ENCODE measurements around the gene ABHD17B.
A peak's percentile ranks its signal among the peaks of the same experiment; 100 is the strongest.

ABHD17B gene

GRCh38 chr9:71916834-71917534 is 6.0 kb upstream of the ABHD17B start:
- no peak overlapping the region for H3K4me3 ChIP-seq (ENCODE audit: low read depth, low read length)
- TF ChIP-seq, protein P1, sequence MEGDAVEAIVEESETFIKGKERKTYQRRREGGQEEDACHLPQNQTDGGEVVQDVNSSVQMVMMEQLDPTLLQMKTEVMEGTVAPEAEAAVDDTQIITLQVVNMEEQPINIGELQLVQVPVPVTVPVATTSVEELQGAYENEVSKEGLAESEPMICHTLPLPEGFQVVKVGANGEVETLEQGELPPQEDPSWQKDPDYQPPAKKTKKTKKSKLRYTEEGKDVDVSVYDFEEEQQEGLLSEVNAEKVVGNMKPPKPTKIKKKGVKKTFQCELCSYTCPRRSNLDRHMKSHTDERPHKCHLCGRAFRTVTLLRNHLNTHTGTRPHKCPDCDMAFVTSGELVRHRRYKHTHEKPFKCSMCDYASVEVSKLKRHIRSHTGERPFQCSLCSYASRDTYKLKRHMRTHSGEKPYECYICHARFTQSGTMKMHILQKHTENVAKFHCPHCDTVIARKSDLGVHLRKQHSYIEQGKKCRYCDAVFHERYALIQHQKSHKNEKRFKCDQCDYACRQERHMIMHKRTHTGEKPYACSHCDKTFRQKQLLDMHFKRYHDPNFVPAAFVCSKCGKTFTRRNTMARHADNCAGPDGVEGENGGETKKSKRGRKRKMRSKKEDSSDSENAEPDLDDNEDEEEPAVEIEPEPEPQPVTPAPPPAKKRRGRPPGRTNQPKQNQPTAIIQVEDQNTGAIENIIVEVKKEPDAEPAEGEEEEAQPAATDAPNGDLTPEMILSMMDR (IDR thresholded peaks at IDR 0.05; ENCODE audit: insufficient read depth, low read depth, low read length, missing control alignments): no peak
- peak; percentile 45 for DNase-seq (ENCODE audit: low read depth)

DNA sequence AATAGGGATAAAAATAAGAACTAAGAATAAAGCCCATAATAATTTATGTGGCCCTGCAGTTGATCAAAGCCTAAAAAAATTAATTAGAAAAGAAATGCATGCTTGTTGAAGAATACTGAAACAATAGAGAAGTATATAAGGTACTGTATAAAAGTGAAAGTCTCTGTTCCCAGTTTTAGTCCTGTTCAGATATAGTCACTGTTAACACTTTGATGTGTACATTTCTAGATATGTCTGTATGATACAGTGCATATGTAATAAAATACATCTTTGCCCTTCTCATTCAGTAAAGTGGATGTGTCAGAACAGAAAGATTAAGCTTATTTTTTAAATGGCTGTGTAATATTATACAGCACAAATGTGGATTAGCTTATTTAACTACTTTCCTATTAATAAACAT is 4.5 kb upstream of the ABHD17B start:
- DNase-seq (ENCODE audit: low read depth): no peak
- TF ChIP-seq, protein P1 (IDR thresholded peaks at IDR 0.05; ENCODE audit: insufficient read depth, low read depth, low read length, missing control alignments): no peak
- no peak overlapping the region for H3K4me3 ChIP-seq (ENCODE audit: low read depth, low read length)

DNA sequence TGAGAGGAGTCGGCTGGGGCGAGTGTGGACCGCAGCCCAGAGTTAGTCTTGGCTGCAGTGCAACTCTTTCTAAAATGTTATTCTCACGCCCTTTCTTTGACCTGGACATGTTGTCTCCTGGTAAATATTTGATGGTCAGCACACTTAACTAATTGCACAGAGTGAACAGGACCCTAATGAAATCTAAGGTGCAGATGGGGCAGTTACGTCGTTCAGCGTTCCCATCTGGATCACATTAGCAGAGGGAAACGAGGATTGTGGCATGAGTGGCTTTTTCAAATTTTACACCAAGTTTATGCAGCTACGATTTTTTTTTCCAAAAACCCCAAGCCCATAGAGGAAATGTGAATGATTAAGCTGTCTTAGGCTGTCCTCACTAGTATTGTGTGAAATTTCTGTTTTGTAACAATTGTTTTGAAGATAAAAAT is 929 bp upstream of the ABHD17B start:
- peak overlapping the region; percentile 70 for H3K4me3 ChIP-seq (ENCODE audit: low read depth, low read length)
- TF ChIP-seq, protein P1 (IDR thresholded peaks at IDR 0.05; ENCODE audit: insufficient read depth, low read depth, low read length, missing control alignments): no peak
- DNase-seq (ENCODE audit: low read depth): no peak

DNA sequence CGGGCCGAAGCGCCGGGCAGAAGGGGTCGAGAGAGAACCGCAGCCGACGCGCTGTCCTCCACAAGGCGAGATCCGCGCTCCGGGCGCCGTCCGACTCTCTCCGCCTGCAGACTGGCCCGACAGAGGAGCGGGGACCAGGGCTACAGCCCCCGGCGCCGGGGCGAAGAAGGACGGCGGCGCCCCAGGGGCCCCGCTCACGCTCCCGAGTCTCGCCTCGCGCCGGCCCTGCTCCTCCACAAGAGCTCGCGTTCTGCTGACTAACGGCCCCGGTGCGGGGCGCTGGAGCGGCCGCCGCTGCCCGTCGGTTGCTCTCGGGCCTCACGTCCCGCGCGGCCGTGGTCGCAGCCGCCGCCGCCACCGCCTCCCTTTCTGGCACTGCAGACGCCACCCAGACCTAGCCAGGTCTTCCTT is 338 bp downstream of the ABHD17B start:
- DNase-seq (ENCODE audit: low read depth): no peak
- TF ChIP-seq, protein P1 (IDR thresholded peaks at IDR 0.05; ENCODE audit: insufficient read depth, low read depth, low read length, missing control alignments): peak; percentile 0
- peak overlapping the region; percentile 62 for H3K4me3 ChIP-seq (ENCODE audit: low read depth, low read length)

DNA sequence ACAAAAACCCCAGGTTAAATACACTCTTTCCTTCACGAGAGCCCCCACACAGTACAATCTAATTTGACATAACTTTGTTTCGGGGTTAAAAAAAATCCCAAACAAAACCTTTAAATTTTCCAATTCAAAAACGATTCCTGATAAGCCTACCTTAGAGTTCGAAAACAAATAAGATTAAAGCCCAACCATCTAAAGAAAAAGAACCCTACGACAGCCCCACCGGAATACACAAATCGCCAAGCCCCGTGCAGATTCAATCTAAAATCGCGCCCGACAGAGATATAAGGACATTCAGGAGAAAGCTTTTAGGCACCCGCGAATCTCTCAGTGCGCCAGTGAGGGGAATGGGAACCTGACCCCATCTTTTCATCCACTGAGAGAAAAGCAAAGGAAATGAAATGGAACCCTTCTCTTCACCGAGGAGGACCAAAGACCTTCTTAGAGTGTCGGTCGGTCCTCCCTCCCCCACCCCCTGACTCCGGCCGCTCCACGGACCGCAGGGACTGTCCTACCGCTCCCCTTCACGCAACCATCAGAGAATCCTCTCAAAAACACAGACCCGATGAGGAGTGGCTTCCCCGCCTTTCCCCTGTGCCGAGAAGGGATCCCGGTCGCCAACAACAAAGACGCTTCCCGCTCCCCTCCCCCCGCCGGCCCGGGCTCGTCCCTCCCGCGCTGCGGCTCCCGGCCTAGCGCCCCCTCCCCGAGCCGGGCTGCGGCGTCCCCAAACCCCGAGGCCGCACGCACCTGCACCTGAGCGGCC is 925 bp downstream of the ABHD17B start:
- peak; percentile 44 for DNase-seq (ENCODE audit: low read depth)
- TF ChIP-seq, protein P1 (IDR thresholded peaks at IDR 0.05; ENCODE audit: insufficient read depth, low read depth, low read length, missing control alignments): no peak

DNA sequence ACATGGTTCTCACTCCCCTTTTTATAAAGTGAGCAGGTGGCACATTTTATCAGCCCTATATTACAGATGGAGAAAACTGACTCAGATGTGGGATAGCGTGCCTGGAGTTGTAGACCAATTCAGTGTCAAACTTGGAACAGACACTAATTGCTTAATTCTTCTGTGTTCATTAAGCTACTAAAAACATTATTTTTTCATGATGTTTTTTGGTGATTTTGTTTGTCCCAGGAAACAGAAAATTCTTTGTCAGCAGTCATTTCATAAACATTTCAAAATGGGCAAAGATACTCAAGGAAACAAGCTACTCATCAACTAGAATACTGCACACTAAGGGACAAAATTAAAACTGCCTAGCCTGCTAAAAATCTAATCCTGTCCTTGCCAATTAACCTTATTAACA is 2.2 kb downstream of the ABHD17B start:
- TF ChIP-seq, protein P1 (IDR thresholded peaks at IDR 0.05; ENCODE audit: insufficient read depth, low read depth, low read length, missing control alignments): no peak
- no peak for DNase-seq (ENCODE audit: low read depth)
- peak overlapping the region; percentile 62 for H3K4me3 ChIP-seq (ENCODE audit: low read depth, low read length)

More for the DNA sequence above, 925 bp downstream of the ABHD17B start:
- peak overlapping the region; percentile 62 for H3K4me3 ChIP-seq (ENCODE audit: low read depth, low read length)

Measured in GM12865 (cell line).